GM12872 (cell line): Measurements from ENCODE around the gene MYH7.

Experiments
- CTCF ChIP-seq: IDR thresholded peaks from 3 replicates; pipeline ENCODE4 v1.5.1; 2011; ENCODE audit warnings: low read depth, mild to moderate bottlenecking, low read length, moderate library complexity; ENCODE audit not compliant: insufficient read depth

Gene MYH7

DNA sequence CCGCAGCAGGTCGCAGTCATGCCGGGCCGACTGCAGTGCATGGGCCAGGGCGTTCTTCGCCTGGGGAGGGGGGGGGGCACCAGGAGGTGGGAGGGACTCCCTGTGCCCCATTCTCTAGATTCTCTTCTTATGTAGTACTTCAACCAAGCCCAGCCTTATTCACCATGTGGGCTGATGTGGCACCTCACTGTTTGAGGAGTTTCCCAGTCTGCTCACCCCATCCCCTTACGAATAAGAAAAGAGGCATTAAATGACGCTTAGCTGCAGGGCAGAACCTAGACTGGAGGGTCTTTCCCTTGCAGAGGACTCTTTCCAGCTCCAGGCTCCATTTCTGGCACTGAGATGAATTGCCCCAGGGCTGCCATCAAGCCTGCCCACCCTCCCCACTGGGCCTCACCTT is 46.5 kb downstream of the MYH7 start:
- TF ChIP-seq CTCF, result no peak

DNA sequence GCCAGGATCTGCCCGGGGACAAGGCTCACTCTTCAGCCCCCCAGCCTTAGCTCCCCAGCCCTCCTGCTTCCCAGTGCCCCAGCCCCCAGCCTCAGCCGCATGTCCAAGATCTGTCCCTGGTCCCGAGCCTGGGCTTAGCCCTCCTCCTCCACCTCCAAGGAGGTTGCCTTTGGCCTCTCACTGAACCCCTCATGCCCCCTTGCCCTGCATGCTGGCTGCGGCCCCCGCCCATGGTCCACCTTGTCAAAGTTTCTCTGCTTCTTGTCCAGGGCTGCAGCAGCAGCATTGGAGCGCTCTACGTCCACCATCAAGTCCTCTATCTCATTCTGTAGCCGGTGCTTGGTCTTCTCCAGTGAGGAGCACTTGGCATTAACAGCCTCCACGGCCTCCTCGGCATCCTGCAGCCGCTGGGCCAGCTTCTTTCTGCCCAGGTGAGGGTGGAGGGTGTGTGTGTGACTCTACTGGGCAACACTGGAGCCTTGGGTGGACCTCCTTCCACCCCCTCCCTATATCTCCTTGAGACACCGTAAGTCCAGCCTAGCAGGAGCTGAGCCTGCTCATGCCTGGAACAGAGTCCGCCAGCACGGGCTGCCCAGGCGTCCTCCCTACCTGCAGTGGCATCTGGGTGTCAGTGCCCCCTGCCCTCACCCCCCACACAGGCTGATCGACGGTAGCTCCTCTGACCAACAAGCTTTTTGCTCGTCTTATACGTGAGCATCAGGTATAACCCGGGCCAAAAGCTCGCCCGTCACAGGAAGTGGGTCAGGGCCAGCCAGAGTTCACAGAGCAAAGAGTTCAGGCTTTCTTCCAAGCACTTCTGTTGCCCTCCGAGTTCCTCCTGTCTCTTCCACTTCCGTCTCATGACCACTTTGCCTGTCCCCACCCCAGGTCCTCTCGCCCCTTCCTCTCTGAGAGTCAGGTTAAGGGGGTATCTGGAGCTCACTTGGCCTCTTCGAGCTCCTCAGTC is 47.3 kb downstream of the MYH7 start:
- no peak for TF ChIP-seq CTCF

GRCh38 chr14:23386999-23387398 is 48.5 kb downstream of the MYH7 start:
- no peak for TF ChIP-seq CTCF

DNA sequence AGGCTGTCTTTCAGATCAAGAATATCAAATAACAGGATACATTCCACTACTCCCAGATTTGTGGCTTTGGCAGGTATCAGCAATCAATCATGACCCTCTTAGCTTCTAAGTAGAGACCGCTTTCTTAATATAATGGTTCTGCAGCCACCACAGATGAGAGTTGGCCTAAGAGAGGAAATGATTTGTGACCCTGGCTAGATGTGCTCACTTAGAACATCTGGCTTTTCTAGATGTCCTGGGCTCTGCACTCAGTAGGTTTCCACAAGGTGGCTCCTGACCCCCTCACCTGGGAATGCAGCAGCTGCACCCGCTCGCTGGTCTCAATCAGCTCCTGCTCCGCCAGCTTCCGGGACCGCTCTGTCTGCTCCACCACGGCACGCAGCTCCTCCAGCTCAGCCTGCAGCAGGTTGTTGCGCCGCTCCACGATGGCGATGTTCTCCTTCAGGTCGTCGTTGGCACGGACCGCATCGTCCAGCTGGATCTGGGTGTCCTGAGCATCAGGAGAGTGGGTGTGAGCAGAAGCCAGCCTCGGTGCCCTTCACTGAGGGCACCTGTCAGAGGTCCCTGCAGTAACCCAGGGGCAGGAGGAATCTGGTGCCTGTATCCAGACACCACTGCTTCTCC is 49.7 kb downstream of the MYH7 start:
- no peak for TF ChIP-seq CTCF

DNA sequence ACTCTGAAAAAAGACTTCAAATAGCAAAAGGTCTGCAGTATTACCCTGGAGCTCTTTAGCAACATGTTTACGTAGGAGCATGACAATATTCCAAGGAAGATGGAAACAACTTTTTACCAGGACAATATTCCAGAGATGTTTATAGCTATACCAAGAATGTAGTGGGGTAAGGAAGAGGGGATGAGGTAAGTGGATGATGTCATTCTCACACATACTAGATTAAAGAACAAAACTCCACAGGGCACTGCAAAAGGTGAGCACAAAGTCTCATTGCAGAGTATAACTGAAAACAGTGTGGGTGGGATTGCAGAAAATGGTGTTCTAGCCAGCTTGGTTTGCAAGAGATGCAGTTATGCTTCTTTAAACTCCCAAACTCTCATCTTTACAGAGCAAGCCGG is 50.2 kb downstream of the MYH7 start:
- TF ChIP-seq CTCF, result no peak

- no peak for TF ChIP-seq CTCF
Measured at GRCh38 chr14:23384364-23385080, 50.9 kb downstream of the MYH7 start.
